Fibroblast of upper back skin (primary cell): Measurements from ENCODE around the gene ATRX.
A peak's percentile ranks its signal among the peaks of the same experiment; 100 is the strongest.
"Not testable (repeated sequence)": the region's sequence is repeated elsewhere in the genome, so short reads cannot be mapped to it uniquely, and the experiment has no call there.

Source experiments
- DNase-seq: peaks from one replicate; pipeline ENCODE4 v3.0.0-alpha.2; 2013

Gene ATRX, protein sequence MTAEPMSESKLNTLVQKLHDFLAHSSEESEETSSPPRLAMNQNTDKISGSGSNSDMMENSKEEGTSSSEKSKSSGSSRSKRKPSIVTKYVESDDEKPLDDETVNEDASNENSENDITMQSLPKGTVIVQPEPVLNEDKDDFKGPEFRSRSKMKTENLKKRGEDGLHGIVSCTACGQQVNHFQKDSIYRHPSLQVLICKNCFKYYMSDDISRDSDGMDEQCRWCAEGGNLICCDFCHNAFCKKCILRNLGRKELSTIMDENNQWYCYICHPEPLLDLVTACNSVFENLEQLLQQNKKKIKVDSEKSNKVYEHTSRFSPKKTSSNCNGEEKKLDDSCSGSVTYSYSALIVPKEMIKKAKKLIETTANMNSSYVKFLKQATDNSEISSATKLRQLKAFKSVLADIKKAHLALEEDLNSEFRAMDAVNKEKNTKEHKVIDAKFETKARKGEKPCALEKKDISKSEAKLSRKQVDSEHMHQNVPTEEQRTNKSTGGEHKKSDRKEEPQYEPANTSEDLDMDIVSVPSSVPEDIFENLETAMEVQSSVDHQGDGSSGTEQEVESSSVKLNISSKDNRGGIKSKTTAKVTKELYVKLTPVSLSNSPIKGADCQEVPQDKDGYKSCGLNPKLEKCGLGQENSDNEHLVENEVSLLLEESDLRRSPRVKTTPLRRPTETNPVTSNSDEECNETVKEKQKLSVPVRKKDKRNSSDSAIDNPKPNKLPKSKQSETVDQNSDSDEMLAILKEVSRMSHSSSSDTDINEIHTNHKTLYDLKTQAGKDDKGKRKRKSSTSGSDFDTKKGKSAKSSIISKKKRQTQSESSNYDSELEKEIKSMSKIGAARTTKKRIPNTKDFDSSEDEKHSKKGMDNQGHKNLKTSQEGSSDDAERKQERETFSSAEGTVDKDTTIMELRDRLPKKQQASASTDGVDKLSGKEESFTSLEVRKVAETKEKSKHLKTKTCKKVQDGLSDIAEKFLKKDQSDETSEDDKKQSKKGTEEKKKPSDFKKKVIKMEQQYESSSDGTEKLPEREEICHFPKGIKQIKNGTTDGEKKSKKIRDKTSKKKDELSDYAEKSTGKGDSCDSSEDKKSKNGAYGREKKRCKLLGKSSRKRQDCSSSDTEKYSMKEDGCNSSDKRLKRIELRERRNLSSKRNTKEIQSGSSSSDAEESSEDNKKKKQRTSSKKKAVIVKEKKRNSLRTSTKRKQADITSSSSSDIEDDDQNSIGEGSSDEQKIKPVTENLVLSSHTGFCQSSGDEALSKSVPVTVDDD (N-terminal part only)

DNA sequence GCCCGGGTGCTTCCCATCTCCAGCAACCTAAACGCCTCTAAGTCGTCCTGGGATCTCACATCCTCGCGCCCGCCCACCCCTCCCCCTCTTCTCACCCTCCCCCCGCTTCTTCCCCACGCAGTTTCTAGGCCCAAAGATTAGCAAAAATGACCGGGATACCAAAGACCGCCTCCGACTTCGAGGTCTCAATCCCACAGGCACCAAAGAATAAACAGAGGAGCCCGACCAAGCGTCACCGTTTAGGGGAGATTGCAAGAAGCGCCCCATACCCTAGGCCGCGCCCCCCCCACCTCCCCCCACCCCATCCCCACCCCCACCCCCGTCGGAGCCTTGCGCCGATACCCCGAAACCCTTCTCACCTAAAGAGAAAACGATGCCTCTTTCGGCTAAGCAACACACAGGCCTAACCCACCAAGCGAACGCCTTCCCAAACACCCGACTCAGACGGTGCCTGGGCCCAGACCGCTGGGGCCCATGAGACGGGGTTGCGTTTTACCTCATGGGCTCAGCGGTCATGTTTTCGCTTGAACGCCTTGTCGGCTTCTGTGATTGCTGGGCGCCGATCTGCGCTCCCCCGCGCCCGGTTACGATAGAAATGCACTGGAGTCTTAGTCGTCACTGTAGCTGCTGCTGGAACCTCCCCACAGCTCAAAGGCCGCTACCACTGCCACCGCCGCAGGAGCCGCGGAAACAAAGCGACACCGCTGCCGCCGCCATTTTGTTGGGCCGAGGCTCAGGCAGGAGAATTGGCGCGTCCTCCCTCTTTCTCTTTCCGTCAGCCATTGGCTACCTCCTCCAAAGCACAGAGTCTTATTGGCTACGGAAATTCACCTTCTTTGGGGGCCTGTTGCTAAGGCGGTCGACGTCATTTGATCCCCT lies at the start of gene ATRX:
Gene ATRX, minus strand, starts transcription at position 731 of the 879 bp plus-strand sequence. Its CDS starts 215 bp downstream, at position 516.
- peak; percentile 81 for DNase-seq

DNA sequence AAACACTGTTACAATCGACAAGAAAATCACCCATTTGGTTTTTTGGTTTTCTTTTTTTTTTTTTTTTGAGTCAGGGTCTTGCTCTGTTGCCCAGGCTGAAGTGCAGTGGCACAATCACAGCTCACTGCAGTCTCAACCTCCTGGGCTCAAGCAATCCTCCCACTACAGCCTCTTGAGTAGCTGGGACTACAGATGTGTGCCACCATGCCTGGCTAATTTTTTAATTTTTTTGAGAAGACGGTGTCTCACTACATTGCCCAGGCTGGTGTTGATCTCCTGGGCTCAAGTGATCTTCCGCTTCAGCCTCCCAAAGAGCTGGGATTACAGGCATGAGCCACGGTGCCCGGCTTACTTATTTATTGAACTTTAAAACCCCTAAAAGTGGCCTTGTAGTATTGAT lies 45.5 kb upstream of the ATRX start:
- DNase-seq: not testable (repeated sequence)

DNA sequence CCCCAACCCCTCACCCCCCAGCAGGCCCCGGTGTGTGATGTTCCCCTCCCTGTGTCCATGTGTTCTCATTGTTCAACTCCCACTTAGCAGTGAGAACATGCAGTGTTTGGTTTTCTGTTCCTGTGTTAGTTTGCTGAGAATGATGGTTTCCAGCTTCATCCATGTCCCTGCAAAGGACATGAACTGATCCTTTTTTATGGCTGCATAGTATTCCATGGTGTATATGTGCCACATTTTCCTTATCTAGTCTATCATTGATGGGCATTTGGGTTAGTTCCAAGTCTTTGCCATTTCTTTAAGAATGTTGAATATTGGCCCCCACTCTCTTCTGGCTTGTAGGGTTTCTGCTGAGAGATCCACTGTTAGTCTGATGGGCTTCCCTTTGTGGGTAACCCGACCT lies 36.0 kb upstream of the ATRX start:
- not testable (repeated sequence) for DNase-seq

DNA sequence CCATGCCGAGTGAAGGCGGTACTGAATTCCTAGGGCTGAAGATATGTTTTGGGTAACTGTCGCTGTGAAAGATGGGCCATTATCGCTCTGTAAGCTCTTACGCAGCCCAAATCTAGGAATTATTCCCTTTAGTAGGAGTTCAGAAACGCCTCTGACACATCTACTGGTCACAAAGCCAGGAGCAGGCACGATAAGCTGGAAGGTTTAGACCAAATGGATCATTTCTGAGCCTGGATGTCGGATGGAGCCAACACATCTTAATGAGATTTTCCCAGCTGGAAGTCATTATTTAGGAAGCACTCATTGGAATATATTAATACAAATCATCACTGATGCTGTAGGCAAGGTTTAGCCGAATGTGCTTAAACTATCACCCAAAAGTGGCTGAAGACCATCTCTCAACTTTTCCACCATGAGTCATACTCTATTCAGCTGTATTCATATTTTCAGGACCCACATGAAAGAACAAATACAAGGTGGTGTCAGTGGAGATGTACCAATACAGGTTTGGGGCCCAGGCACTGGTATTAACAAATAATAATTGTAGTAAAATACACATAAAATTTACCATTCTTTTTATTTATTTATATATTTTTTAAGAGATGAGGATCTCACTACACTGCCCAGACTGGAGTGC lies 34.2 kb upstream of the ATRX start:
- DNase-seq: no peak

DNA sequence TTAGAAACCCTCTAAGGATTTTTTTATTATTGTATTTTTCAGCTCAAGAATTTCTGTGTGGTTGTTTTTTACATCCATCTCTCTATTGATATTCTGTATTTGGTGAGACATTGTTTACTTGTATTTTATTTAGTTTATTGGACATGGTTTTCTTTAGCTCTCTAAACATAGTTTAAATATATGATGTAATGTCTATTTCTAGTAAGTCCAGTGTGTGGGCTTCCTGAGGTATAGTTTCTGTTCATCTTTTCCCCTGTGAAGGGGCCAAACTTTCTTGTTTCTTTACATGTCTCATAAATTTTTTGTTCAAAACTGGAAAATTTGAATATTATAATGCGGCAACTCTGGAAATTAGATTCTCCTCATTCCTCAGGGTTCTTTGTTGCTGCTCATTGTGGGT lies 28.2 kb upstream of the ATRX start:
- no peak for DNase-seq

DNA sequence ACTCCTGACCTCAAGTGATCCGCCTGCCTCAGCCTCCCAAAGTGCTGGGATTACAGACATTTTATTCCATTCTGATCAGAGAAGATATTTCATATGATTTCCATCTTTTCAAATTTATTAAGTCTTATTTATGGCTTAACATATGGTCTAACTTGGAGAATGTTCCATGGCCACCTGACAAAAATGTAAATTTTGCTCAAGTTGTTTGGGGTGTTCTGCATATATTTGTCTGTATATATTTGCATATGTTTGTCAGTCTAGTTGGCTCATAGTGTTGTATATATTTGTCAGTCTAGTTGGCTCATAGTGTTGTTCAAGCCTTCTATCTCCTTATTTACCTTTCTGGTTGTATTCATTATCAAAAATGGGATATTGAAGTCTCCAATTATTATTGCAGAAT lies 16.2 kb upstream of the ATRX start:
- no peak for DNase-seq

DNA sequence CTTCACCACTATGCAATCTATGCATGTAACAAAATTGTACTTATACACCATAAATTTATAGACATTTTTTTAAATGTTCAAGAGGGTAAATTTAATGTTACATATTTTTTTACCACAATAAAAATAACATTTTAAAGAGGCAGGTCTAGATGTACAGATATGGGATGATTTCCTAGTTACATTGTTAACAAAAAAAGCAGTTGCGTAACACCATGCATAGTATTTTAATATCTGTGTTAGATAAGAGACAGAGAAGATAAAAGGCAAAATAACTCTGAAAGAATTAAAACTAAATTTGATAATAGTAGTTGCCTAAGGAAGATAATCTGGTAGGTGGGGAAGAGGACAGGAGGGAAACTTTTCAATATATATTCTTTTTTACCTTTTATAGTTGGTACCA lies 9.1 kb upstream of the ATRX start:
- DNase-seq: no peak

DNA sequence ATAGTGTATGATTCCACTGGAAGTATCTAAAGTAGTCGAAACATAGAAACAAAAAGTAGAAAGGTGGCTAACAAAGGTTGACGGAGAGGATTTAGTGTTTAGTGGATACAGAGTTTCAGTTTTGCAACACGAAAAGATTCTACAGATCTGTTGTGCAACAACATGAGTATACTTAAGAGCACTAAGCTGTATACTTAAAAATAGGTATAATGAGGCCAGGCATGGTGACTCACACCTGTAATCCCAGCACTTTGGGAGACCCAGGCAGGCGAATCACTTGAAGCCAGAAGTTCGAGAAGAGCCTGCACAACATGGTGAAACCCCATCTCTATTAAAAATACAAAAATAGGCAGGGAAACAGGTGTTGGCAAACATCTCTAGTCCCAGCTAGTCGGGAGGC lies 7.9 kb upstream of the ATRX start:
- DNase-seq: no peak

DNA sequence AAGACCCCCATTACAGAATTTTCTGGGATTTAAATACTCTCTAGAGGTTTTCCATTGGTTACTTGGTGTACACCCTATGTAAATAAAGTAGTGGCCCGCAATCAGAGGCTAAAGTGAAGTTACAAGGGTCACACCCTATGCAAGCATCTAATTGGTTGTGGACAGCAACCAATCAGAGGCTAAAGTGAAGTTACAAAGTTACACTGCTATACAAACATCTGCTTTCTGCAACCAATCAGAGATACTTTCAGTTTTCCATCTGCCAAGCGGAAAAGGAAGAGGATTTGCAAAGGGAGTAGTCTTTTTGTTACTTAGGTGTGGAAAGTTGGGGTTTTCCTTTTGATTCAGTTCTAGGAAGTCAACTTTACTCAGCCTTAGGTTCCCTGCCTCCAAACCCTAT lies 2.0 kb upstream of the ATRX start:
- peak; percentile 14 for DNase-seq

DNA sequence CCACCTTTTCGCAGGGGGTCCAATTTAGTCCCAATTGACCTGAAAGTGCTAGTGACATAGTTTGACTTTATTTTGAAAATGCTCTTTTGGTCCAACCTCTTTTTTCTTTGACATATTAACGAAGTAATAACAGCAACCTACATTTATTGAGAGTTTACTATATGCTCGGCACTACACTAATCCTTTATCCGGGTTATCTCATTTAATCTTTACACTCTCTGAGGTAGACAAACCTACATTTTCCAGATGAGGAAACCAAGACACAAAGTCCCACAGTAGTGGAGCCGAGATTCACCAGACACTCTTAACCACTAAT lies 307 bp upstream of the ATRX start:
- no peak for DNase-seq

DNA sequence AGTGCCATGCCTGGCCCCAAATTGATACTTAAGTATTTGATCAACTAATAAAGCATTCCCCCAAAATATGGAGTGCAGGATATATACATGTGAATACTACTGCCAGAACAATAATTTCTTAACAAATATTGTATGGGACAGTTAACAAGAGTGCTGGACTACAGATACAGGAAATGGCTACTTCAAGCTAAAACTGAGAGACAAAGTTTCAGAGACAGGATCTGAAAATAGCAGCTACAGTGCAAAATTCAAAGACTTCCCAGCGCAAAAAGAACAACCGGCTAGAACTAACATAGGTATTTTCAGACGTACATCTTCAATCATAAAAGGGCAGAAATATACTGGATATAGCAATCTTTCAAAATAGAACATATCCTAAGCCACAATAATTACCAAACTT lies 6.3 kb downstream of the ATRX start:
- DNase-seq: no peak

DNA sequence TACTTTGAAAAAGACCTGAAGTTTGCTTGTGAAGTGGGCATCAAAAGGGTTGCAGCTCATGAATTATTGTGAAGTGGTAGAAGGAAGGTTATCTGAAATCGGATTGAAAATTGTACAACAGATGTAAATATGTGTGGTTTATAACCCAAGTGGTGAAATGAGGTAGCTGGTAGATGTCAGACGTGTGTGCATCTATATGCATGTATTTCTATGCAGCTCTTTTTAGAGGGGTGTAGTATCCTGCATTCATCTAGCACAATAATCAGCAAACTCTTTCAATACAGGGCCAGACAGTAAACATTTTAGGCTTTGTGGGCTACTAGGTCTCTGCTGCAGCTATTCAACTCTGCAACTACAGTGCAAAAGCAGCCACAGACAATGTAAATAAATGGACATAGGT lies 9.4 kb downstream of the ATRX start:
- no peak for DNase-seq

DNA sequence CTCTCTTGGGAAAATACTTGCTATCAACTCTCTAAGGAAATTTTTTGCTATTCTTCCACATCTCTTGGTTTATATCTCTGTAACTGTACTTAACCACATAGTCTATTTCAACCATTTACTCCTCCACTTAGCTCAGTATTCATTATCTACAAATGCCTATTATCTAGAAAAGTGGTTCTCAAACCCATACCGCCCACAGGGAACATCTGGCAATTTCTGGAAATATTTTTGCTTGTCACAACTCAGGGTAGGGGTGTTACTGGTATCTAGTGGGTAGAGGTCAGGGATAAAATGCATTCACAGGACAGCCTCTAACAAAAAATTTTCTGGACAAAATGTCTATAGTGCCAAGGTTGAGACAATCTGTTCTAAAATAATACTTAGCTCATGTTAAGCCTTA lies 14.4 kb downstream of the ATRX start:
- DNase-seq: no peak

DNA sequence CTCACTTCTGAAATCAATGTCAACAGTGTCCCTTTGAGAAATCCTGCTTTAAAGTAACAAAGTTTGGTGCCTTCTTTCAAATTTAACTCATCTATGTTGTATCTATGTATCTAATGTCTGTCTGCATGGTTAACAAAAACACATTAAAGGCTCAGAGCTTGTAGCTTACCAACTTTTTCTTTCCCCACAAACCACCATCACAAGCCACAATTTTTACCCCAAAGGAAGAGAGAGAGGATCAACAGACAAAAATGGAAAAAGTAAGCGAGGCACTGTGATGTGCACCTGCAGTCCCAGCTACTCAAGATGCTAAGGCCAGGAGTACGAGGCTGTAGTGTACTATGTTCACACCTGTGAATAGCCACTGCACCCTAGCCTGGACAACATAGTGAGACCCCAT lies 17.2 kb downstream of the ATRX start:
- no peak for DNase-seq

DNA sequence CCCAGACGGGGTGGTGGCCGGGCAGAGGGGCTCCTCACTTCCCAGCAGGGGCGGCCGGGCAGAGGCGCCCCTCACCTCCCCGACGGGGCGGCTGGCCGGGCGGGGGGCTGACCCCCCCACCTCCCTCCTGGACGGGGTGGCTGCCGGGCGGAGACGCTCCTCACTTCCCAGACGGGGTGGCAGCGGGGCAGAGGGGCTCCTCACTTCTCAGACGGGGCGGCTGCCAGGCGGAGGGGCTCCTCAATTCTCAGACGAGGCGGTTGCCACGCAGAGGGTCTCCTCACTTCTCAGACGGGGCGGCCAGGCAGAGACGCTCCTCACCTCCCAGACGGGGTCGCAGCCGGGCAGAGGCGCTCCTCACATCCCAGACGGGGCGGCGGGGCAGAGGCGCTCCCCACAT lies 19.8 kb downstream of the ATRX start:
- not testable (repeated sequence) for DNase-seq

DNA sequence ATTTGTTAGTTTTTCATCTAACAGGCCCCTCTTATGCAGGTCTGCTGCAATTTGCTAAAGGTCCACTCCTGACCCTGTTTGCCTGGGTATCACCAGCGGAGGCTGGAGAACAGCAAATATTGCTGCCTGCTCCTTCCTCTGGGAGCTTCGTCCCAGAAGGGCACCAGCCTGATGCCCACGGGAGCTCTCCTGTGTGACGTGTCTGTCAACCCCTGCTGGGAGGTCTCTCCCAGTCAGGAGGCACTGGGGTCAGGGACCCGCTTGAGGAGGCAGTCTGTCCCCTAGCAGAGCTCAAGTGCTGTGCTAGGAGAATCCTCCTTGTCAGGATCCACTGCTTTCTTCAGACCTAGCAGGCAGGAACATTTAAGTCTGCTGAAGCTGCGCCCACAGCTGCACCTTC lies 30.5 kb downstream of the ATRX start:
- no peak for DNase-seq

DNA sequence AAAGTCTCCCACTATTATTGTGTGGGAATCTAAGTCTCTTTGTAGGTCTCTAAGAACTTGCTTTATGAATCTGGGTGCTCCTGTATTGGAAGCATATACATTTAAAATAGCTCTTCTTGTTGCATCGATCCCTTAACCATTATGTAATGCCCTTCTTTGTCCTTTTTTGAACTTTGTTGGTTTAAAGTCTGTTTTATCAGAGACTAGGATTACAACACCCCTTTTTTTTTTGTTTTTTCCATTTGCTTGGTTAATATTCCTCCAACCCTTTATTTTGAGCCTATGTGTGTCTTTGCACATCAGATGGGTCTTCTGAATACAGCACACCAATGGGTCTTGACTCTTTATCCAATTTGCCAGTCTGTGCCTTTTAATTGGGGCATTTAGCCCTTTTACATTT lies 32.1 kb downstream of the ATRX start:
- DNase-seq: not testable (repeated sequence)

DNA sequence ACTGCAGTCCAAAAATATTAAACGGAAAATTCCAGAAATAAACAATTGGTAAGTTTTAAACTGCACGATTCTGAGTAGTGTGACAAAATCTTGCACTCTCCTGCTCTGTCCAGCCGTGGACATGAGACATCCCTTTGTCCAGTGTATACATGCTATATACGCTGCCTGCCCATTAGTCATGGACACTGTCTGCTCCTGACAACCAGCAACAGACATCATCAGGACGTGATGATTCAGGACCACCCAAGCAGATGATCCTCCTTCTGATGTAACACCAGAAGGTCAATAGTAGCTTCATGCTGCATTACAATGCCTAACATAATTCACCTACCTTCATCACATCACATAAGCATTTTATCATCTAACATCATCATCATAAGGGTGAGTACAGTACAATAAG lies 36.3 kb downstream of the ATRX start:
- DNase-seq: peak; percentile 74

DNA sequence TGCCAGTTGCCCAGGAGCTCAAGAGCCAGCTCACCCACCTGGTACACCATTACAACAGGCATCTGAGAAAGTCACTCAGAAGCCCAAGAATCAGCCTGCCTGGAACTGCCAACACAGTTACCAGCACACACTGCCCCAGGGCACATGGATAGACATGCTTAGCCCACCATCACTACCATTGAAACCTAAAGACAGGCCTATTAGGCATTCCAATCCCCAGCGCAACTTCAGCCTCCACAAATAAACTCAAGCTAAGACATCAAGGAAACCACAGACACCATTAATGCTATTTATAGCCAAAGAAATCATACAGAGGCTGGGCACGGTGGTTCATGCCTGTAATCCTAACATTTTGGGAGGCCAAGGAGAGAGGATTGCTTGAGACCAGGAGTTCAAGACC lies 42.3 kb downstream of the ATRX start:
- DNase-seq: peak; percentile 8

DNA sequence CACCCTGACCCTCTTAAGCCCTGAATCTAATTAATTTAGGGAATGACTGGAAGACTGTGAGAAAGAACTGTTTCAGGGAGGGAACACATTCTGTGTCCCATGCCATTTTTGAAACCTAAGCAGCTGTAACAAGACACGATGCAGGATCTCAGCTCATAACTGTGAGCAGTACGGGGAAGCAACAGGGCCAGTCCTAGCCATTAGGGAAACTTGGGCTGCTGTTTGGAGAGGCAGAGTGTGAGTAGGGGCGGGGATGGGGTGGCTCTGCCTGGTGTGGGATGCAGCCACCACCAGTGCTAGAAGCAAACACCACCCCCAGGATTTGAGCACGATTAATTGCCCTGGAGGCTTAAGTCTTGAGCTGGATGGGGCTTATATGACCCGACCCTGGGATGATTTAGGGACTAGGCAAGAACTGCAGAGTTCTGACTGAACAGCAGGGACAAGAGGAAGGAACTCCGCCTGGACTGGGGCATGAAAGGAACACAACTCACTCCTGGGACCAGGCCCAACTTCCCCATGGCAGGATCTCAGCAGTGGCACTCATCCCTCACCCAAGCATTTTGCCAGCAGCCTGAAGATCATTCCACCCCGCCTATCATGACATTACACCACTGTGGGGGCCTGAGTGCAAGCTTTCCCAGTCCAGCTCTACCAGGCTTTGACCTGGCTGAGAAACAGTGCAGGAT lies 43.1 kb downstream of the ATRX start:
- no peak for DNase-seq

DNA sequence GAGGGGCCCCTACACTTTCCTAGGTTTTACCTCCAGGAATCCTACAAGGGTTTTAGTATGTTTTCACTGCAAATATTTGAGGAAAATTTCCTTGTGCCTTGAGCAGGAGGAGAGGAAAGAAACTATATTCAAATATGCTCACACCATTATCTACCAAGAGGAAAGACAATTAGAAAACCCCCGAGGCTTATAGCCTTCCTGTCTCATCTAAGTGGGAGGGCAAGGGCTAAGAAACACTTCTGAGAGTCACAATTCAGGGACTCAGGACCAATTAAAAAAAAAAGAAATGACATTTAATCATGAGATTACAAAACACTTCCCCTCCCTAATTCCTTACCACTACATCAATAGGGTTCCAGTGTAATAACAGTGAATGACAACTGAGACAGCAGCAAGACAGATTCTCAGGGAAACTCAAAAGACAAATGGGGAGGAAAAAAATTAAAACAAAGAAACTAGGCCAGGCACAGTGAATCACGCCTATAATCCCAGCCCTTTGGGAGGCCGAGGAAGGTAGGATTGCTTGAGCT lies 45.6 kb downstream of the ATRX start:
- no peak for DNase-seq
